ENCODE data around the gene MRPS30.

Gene MRPS30

GRCh38 chr5:44774279-44774880 is 34.4 kb upstream of the MRPS30 start:
- Histone ChIP-seq H3K4me1 (ENCODE audit: control insufficient read depth, insufficient read depth, low read length) (no peaks in the 10 kb centered on the region), H3K36me3 (ENCODE audit: control insufficient read depth in 2 of 2, insufficient read depth in 1 of 2, low read length in 2 of 2) (no peaks in the 10 kb centered on the region), H3K4me3 (ENCODE audit: low read depth, low read length) (no peak overlapping the region), H3K27ac (ENCODE audit: extremely low read depth, low read depth, low read length) (no peak overlapping the region), H3K9me3 (ENCODE audit: control insufficient read depth, insufficient read depth, low read depth, low read length) (no peaks in the 10 kb centered on the region)
- POLR2A ChIA-PET = no interaction called here
- CTCF ChIA-PET = interaction anchor here (0.6 to 2.3 kb wide), 15 partner anchors 8 to 1142 kb away, joined by 3 to 11 read pairs (median 4); no protein-coding TSS in a partner anchor
- TF ChIP-seq CTCF (tag by site-specific recombination; IDR thresholded peaks at IDR 0.05) (peak; percentile 33; the same call in 1 of the 2 replicates), RBAK (tag by site-specific recombination; IDR thresholded peaks at IDR 0.05) (no peak), ZNF660 (tag by site-specific recombination; IDR thresholded peaks at IDR 0.05) (0 out of 2 replicates have a peak, but pooled peaks have one; percentile 26), ZNF654 (tag by site-specific recombination; IDR thresholded peaks at IDR 0.05; ENCODE audit: low read depth) (peak; percentile 80), ZBTB49 (tag by site-specific recombination; IDR thresholded peaks at IDR 0.05; ENCODE audit: low read depth) (no peak)

GRCh38 chr5:44779167-44779566 is 29.6 kb upstream of the MRPS30 start:
- no peak for TF ChIP-seq ZBTB8A (tag by site-specific recombination; IDR thresholded peaks at IDR 0.05)
- no peak for TF ChIP-seq IKZF3 (tag by site-specific recombination; IDR thresholded peaks at IDR 0.05)
- TF ChIP-seq ZNF280D (tag by site-specific recombination; IDR thresholded peaks at IDR 0.05) = no peak
- TF ChIP-seq ZNF530 (tag by site-specific recombination; IDR thresholded peaks at IDR 0.05; ENCODE audit: low read depth) = no peak
- TF ChIP-seq ZNF146 (tag by site-specific recombination; IDR thresholded peaks at IDR 0.05) = no peak
- no peak for TF ChIP-seq ZBTB49 (tag by site-specific recombination; IDR thresholded peaks at IDR 0.05; ENCODE audit: low read depth)
- TF ChIP-seq ATF2 (tag by site-specific recombination; IDR thresholded peaks at IDR 0.05; ENCODE audit: low read depth) = no peak
- no peak for TF ChIP-seq ZNF707 (tag by site-specific recombination; IDR thresholded peaks at IDR 0.05)
- no peak for TF ChIP-seq BCL11A (tag by site-specific recombination; IDR thresholded peaks at IDR 0.05; ENCODE audit: low read depth)
- no peak for TF ChIP-seq HIC1 (tag by site-specific recombination; IDR thresholded peaks at IDR 0.05)
- Histone ChIP-seq H3K27ac (ENCODE audit: extremely low read depth, low read depth, low read length) (no peak overlapping the region), H3K9me3 (ENCODE audit: control insufficient read depth, insufficient read depth, low read depth, low read length) (no peaks in the 10 kb centered on the region), H3K4me1 (ENCODE audit: control insufficient read depth, insufficient read depth, low read length) (no peaks in the 10 kb centered on the region), H3K36me3 (ENCODE audit: control insufficient read depth in 2 of 2, insufficient read depth in 1 of 2, low read length in 2 of 2) (no peaks in the 10 kb centered on the region), H3K4me3 (ENCODE audit: low read depth, low read length) (no peak overlapping the region)
- ChIA-PET POLR2A (no interaction called here), CTCF (interaction anchor here (0.6 kb wide), 1 partner anchor 1166 kb away, joined by 3 read pairs; no protein-coding TSS in a partner anchor)
